NCI-H1105 treated with DMSO at 0.1 percent for 48 hours (cell line): ENCODE measurements around the gene SIDT2.
"Not testable (repeated sequence)": the region's sequence is repeated elsewhere in the genome, so short reads cannot be mapped to it uniquely, and the experiment has no call there.

Experiments used
- DNase-seq: peaks from one replicate; lab custom pipeline; 2025; lab: John Stamatoyannopoulos, UW

Gene SIDT2

DNA sequence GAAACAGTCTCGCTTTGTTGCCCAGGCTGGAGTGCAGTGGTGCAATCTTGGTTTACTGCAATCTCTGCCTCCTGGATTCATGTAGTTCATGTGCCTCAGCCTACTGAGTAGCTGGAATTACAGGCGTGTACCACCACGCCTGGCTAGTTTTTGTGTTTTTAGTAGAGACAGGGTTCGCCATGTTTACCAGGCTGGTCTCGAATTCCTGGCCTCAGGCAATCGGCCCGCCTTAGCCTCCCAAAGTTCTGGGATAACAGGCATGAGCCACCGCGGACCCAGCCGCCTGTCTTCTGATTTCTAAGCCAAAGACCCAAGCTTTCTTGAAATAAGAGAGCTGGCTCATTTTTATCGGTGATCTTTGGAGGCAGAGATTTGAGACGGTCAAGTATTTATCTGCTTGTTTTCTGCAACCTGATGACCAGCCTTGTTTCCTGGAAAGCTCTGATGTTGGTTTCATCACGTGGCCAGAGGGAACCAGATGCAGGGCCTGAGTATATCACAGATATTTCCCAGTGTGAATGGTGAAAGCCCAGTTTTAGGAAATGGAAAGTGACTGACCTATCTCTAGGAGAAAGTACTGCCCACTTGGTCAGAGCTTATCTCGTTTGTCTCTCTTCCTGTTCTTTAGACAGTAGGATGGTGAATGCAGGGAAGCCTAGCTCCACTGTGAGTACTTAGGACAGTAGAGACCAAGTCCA is 5.7 kb upstream of the SIDT2 start:
- DNase-seq = no peak

DNA sequence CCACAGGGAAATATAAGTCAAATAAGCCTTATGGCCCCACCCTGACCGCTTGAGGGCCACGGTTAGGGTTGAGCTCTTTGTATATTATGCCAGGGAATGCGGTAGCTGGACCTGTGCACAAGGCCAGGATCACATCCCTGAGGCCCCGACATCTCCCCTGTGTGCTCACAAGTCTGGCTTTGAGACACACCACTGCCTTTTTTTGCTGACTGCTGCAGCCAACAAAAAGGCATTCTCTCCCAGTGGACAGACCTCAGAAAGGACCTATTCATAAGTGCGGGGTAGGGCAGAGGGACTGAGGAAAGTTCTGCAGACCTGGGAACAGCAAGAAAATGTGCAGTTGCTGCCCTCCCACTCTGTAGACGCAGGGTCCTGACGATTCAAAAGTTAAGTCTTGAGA is 3.4 kb upstream of the SIDT2 start:
- no peak for DNase-seq

DNA sequence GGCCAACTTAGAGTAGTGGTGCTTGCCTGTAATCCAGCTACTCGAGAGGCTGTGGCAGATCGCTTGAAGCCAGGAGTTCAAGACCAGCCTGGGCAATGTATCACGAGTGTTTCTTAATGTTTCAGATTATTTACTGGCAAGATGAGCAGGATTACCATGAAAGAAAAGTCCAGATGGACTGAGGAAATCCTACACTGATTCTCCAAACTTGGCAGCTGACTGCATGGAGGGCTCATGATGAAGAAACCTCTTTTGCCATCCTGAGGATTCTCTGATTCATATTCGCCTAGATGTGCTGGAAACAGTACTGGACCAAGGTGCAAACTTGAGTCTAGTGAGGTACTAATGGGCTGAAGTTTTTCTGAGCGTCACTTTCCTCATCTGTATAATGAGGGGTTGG is 2.8 kb upstream of the SIDT2 start:
- DNase-seq = no peak

DNA sequence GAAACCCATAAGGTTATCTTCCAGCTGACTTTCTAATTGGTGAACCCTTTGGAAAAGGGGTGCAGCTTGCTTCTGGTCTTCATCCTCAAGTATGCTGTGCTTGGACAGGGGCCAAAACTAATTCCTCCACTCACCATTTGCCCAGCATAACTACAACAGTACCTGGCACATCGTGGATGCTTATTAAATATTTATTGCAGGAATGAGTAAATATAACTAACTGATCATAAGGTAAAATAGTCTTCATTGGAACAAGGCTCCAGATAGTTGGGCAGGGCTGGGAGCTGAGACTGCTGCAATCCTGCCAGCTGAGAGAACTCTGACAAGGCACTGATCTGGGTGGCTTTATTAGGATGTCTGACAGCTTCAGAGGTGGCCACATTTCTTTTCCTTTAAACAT is 2.4 kb upstream of the SIDT2 start:
- DNase-seq = no peak

DNA sequence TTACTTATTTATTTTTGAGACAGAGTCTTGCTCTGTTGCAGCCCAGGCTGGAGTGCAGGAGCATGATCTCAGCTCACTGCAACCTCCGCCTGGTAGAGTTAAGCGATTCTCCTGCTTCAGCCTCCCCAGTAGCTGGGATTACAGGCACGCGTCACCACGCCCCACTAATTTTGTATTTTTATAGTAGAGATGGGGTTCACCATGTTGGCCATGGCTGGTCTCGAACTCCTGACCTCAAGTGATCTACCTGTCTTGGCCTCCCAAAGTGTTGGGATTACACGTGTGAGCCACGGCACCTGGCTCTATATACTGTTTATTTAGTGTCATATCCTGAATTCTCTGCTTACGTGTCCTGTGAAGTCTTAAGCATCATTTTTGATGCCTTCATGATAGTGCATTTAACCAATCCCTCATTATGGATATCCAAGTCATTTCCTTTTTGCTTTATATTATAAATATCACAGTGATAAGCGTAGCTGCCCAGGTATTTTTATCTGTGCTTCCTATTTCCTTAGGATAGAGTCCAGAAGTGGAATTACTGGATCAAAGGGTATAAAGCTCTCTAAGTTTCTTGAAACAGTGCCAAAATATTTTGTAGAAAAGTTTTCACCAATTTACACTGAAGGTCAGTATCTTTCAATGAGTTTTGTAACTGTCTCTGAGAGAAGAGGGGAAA is 871 bp upstream of the SIDT2 start:
- DNase-seq = no peak

DNA sequence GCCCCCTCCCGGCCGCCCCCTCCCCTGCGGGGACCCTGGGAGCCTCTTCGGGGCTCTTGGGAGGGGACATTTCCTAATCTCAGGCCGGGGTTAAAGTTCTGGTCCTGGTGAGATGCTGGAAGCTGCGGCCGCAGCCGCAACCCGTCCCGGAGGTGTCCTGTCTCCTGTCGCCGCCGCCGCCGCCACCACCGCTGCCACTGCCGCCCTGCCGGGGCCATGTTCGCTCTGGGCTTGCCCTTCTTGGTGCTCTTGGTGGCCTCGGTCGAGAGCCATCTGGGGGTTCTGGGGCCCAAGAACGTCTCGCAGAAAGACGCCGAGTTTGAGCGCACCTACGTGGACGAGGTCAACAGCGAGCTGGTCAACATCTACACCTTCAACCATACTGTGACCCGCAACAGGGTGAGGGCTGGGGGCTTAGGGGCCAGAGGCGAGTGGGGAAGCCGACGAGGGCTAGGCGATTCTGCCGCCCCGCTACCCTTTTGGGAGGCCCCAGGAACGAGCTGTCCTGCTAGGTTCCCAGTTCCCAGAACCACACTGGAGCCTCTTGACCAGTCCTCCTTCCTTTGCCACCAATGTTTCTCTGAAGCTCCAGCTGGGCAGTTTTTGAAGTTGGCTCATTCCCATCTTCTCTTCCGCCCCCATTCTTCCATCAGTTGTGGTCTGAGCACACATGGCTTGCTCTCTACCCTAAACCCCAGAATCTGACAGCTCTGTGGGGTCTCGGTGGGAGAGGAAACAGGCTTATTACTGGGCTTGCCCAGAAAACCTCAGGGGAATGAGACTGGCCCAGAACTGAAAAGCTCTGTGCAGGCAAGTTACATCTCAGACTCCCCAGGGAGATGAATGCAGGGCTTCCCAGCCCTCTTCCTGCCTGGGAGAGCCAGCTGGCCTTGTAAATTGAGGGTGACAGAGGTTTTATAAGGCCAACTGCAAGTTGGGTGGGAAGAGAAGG is 781 bp downstream of the SIDT2 start:
- DNase-seq = peak; percentile 26

DNA sequence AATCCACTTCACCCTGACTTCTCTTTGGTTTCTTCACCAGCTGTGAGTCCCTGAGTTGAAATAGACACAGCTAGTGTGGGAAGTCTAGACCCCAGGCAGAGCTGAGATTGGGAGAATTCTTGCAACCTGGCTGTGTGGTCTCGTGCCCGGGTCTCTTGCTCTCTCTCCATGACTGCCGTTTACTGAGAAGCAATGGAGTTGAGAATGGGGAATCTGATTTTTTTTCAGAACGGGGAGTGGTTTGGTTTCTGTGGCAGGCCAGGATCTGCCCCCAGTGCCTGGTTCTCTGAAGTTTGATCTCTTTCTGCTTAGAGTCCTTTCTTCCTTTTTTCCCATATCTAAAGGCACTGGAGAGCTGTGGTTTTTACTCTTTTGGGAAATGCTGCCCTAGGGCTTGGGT is 1.5 kb downstream of the SIDT2 start:
- DNase-seq = no peak

DNA sequence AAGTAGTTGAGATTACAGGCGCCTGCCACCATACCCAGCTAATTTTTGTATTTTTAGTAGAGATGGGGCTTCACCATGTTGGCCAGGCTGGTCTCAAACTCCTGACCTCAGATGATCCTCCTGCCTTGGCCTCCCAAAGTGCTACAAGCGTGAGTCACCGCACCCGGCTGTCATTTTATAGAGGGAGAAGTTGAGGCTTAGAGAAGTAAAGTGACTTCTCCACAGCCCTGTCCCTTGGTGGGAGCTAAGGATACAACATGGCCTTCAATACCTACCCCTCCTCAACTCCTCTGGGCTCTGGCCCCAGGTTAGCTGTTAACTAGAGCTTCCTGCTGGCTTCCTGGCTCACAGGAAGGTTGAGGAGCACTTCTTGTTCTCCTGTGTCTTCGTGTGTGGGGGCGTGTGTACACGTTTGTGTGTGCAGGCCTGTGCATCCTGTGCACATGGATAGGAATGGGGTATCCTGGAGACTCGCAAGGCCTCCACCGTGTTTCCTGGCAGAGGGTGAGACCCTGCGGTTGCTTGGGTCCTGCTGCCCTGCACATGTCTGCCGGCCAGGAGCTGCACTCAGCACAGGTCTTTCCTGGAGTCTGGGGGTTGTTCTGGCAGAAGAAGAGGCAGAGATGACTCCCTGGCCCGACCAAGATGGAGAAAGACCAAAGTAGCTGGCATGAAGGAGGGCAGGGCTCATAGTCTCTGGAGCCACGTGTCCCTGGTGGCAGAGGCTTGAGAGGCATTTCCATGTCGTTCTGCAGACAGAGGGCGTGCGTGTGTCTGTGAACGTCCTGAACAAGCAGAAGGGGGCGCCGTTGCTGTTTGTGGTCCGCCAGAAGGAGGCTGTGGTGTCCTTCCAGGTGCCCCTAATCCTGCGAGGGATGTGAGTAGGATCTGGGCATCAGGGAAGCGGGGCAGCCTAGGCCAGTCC is 2.4 kb downstream of the SIDT2 start:
- DNase-seq = no peak

DNA sequence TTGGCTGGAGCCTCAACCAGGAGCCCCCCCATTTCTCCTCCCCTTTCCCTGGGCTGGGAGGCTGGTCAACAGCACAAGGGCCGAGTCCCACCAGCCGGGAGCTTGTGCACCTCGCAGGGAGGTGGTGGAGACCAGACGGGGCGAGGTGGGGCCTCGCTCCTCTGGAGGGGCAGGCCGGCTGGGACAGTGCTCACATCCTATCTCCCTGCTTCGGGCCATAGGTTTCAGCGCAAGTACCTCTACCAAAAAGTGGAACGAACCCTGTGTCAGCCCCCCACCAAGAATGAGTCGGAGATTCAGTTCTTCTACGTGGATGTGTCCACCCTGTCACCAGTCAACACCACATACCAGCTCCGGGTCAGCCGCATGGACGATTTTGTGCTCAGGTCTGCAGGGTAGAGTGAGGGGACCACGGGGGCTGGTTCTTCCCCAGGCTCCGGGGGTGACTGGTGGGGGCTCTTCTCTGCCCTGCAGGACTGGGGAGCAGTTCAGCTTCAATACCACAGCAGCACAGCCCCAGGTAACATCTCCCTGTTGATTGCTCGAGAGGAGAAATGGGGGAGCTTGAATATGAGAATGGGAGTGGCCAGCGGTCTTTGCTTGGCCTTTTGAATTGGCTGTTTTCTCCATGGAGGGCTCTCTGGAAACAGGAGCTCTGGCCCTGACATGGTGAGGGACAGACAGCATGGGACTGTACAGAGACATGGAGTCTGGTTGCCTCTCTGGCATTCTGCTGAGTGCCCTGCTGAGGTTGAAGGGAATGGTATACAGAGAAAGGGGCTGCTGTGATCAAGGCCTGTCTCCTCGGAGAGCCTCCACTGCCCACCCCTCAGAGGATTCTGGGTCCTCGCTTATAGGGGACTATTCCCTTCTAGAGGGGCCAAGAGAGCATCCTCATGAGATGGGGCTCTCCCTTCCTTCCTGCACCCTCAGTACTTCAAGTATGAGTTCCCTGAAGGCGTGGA is 3.3 kb downstream of the SIDT2 start:
- no peak for DNase-seq

DNA sequence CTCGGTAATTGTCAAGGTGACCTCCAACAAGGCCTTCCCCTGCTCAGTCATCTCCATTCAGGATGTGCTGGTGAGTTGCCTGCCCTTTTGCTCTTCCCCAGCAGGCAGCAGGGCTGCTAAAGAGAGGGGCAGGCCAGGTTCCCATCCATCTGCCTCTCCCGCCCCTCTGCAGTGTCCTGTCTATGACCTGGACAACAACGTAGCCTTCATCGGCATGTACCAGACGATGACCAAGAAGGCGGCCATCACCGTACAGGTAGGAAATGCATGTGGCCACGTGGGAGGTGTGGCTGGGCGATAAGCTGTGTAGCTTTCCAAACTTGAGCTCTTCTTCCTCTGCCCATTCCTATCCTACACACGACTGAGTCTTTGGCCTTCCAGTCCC is 4.0 kb downstream of the SIDT2 start:
- DNase-seq = no peak

DNA sequence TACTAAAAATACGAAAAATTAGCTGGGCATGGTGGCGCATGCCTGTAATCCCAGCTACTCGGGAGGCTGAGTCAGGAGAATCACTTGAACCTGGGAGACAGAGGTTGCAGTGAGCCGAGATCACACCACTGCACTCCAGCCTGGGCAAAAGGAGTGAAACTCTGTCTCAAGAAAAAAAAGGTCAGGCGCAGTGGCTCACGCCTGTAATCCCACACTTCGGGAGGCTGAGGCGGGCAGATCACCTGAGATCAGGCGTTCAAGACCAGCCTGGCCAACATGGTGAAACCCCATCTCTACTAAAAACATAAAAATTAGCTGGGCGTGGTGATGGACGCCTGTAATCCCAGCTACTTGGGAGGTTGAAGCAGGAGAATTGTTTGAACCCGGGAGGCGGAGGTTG is 4.6 kb downstream of the SIDT2 start:
- not testable (repeated sequence) for DNase-seq

DNA sequence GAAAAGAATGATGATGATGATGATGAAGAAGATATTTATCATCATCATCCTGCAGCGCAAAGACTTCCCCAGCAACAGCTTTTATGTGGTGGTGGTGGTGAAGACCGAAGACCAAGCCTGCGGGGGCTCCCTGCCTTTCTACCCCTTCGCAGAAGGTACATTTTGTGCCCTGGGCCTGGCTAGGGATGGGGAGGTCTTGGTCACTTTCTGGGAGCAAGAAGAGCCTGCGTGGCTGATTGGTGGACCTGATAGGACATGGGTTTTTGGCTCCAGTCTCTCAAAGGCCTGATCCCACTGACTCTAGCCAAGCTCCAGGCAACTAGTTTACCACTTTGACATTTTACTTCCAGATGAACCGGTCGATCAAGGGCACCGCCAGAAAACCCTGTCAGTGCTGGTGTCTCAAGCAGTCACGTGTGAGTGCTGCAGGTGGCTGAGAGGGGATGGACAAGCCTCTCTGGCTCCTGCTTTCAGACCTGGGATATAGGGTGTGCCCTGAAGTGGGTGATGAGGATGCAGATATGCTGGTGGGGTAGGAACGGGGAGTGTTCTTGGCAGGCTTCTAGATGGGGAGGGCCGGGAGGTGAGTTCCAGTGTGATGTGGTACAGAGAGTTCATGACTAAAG is 5.3 kb downstream of the SIDT2 start:
- DNase-seq = no peak

DNA sequence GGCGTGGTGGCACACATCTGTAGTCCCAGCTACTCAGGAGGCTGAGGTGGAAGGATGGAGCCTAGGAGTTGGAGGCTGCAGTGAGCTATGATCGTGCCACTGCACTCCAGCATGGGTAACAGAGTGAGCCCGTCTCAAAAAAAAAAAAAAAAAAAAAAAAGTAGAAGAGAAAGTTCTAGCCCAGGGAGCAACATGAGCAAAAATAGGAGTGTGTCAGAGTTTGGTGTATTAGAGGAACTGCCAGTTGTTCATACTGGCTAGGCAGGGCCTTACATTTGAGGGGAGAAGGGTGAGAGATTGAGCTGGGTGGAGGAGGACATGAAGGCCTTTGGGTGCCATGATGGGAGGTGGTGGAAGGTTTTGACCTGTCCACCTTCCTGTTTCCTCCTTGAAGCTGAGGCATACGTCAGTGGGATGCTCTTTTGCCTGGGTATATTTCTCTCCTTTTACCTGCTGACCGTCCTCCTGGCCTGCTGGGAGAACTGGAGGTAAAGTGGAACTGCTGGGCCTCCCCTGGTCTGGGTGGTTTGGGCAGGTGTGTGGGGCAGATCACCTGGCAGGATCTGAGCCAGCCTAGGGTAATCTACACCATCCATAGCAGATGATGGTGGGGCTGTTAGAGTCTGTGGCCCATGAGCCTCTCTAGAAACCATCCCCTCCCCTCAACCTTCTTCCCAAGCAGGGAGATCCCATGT is 7.3 kb downstream of the SIDT2 start:
- DNase-seq = no peak

DNA sequence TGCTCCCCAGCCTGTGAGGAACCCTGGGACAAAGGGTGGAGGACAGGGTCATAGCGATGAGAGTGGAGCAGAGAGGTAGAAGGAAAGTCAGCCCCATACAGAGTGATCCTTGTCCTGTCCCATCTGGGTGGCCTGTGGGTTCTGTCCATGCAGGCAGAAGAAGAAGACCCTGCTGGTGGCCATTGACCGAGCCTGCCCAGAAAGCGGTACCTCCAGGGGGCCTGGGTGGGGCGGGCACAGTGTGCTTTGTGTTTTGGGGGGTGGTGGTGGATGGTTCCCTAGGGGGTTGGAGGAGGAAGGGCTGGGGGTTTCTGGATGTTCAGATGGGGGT is 7.9 kb downstream of the SIDT2 start:
- DNase-seq = no peak

DNA sequence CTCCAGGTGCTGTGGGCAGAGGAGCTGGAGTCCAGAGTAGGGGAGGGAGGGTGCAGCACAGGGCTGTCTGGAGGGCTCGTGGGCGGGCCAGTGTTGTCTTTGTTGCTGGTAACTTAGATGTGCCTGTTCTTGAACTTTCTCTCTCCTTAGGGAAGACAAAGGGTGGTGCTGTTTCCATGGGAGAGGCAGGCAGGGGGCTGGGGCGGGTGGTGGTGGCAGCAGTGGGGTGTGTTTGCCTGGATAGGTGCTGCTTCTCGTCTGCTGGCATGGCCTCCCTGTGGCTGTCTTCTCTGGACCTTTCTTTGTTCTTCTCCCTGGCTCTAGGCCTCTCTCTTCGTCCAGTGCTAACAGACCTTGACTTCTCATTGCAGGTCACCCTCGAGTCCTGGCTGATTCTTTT is 8.5 kb downstream of the SIDT2 start:
- DNase-seq = no peak

DNA sequence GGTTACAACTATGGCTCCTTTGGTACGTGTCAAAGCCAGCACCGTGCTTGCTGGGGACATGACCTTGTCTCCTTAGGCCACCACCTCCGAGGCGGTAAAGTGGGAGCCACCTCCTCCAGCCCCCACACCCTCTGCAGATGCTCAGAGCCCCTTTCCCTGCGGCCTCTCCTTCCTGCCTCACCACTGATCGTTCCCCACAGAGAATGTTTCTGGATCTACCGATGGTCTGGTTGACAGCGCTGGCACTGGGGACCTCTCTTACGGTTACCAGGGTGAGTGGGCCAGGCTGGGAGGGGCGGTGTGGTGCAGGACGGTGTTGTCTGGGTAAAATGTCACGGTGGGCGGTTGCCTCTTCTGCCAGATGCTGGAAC is 8.9 kb downstream of the SIDT2 start:
- no peak for DNase-seq

DNA sequence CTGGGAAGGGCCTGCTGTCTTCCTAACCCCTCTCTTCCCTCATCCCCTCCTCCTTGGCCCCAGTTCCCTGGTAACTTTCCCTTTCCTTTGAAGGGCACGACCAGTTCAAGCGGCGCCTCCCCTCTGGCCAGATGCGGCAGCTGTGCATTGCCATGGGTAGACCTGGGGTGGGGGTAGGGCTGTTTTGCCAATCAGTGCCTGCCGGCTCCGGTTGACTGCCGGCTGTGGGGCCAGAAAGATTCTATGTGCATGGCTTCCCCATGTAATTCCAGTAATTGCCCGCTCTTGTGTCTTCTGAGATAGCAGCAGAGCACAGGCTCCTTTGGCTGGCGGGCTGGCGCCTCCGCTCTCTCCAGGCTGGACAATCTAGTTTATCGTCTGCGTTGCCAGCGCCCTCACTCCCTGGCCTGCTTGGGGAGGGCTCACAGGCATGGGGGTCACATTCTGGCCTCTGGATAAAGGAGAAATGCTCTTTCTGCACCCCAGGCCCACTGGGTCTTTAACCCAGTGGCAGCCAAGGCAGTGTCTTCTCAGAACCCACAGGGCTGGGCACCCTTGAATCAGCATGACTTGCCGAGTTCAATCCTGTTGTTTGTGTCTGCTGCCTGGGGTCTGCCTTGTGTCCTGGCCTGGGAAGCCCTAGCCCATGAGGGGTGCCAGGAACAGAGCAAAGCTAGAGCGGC is 9.4 kb downstream of the SIDT2 start:
- no peak for DNase-seq

DNA sequence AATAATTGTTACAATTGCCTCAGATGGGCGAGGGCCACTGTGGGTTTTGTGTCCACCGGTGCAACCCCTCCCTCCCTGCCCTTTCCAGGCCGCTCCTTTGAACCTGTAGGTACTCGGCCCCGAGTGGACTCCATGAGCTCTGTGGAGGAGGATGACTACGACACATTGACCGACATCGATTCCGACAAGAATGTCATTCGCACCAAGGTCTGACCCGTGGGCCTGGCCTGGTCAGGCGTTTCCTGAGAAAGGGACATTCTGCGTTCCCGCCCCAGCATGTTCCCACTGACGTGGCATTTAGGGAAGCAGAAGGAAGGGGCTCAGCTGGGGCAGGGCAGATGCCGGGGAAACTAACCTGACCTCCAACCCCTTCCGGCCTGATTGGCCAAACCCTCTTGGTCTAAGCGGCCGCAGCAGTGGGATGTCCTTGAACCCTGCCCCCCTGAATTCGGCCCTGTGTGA is 10.1 kb downstream of the SIDT2 start:
- DNase-seq = no peak
